ENCODE results near the gene KRT85. TPM values are rescaled to one million over a fixed set of nuclear protein-coding genes. Genes with fewer than 3 reads are reported as not detected.

KRT85 gene
- total and polyA plus RNA-seq, 2 of the 4 experiments (the other 2 are of a cell fraction) = not detected

- Histone ChIP-seq H4K5ac (ENCODE audit: low read depth, low read length) (no peak overlapping the region), H3K56ac (ENCODE audit: extremely low read depth, insufficient read depth, low read length) (no peak overlapping the region), H3K9me3 (ENCODE audit: control insufficient read depth, insufficient read depth, low read length) (peaks cover 5% of the 10 kb centered on the region; the same call in 1 of the 2 replicates), H2AK9ac (replicated peaks; ENCODE audit: low read depth, low read length, poor library complexity) (no peak overlapping the region), H2AFZ (replicated peaks; ENCODE audit: low read length, poor library complexity) (no peak overlapping the region), H3K4me1 (ENCODE audit: control insufficient read depth, insufficient read depth, low read length) (no peaks in the 10 kb centered on the region), H3K9me1 (ENCODE audit: insufficient read depth, low read length) (no peaks in the 10 kb centered on the region), H4K8ac (ENCODE audit: low read depth in 2 of 2, low read length in 2 of 2) (no peak overlapping the region), H2BK5ac (ENCODE audit: low read depth, low read length, poor library complexity, severe bottlenecking) (no peak overlapping the region), H3K9ac (ENCODE audit: low read depth, low read length) (no peak overlapping the region), H3K4me3 (ENCODE audit: insufficient read depth, low read depth, low read length) (no peak overlapping the region), H3K23ac (ENCODE audit: low read depth, low read length) (no peak overlapping the region), H3K36me3 (ENCODE audit: control insufficient read depth, insufficient read depth, low read length) (no peaks in the 10 kb centered on the region), H3K4ac (ENCODE audit: low read depth, low read length) (no peak overlapping the region), H3K27me3 (ENCODE audit: control insufficient read depth, insufficient read depth, low read length) (peaks cover 41% of the 10 kb centered on the region), H4K20me1 (ENCODE audit: insufficient read depth, low read length) (no peaks in the 10 kb centered on the region), H3K27ac (ENCODE audit: insufficient read depth, low read length) (no peak overlapping the region), H2BK120ac (ENCODE audit: low read depth, low read length) (no peak overlapping the region), H2AK5ac (ENCODE audit: low read depth, low read length) (no peak overlapping the region), H3K18ac (ENCODE audit: low read depth, low read length) (no peak overlapping the region), H2BK20ac (ENCODE audit: low read depth, low read length) (no peak overlapping the region), H3K79me1 (ENCODE audit: low read depth in 1 of 2, low read length in 2 of 2) (no peaks in the 10 kb centered on the region), H4K91ac (ENCODE audit: insufficient read depth, low read depth, low read length) (no peak overlapping the region), H2BK15ac (ENCODE audit: low read depth, low read length) (no peak overlapping the region), H3K14ac (replicated peaks; ENCODE audit: low read depth, low read length) (no peak overlapping the region), H3K4me2 (ENCODE audit: low read depth, low read length) (no peak overlapping the region)
- dilution Hi-C loops (cut with HindIII; ENCODE audit: low sequenced_read_pairs, unreplicated experiment) = no loop called here
- no peak for DNase-seq
- no peak for TF ChIP-seq NFE2L2 (IDR thresholded peaks at IDR 0.05; ENCODE audit: low read depth, low read length)
- TF ChIP-seq SMC3 (IDR thresholded peaks at IDR 0.05; ENCODE audit: low read depth, low read length) = no peak
- TF ChIP-seq RFX5 (IDR thresholded peaks at IDR 0.05; ENCODE audit: low read depth, low read length) = no peak
- TF ChIP-seq CEBPB (IDR thresholded peaks at IDR 0.05; ENCODE audit: low read depth, low read length) = no peak
- no peak for TF ChIP-seq RAD21 (IDR thresholded peaks at IDR 0.05; ENCODE audit: low read length)
- no peak for TF ChIP-seq CTCF (conservative IDR thresholded peaks at IDR 0.05; ENCODE audit: low read depth, low read length)
- no peak for TF ChIP-seq MAZ (IDR thresholded peaks at IDR 0.05; ENCODE audit: borderline replicate concordance, low read depth, low read length)
- TF ChIP-seq USF2 (IDR thresholded peaks at IDR 0.05; ENCODE audit: low read depth, low read length) = no peak
- TF ChIP-seq MXI1 (IDR thresholded peaks at IDR 0.05; ENCODE audit: borderline replicate concordance, low read depth, low read length) = no peak
- CTCF ChIA-PET = interaction anchor here (1.3 kb wide), 1 partner anchor 175 kb away, joined by 3 read pairs; no protein-coding TSS in a partner anchor
- POLR2A ChIA-PET (ENCODE audit: unreplicated experiment) = no interaction called here
- intact Hi-C loops (cut with micrococcal nuclease) = no loop called here
- WGBS, 2 experiments (ENCODE audit: extremely low coverage in 2 of 2, insufficient read length in 1 of 2) = 58% methylated on average over 2 of the region's 3 CpGs; no CpG with 5 or more reads in 1 of the 2 experiments
- in situ Hi-C loops (cut with MboI; ENCODE audit: low sequenced_read_pairs) = no loop called here
- BruUV-seq (replicated peaks) = no TSS peak
- no peak for ATAC-seq (ENCODE audit: low read depth)
Observed at GRCh38 chr12:52331833-52332232, 35.4 kb downstream of the KRT85 start.
